ENCODE measurements around the gene DYNC1LI2. TPM values are rescaled to one million over a fixed set of nuclear protein-coding genes. Genes with fewer than 3 reads are reported as not detected.
"Not testable (repeated sequence)": the region's sequence is repeated elsewhere in the genome, so short reads cannot be mapped to it uniquely, and the experiment has no call there.

DYNC1LI2 gene
- total RNA-seq, 1 donor from 2014 or later = 72.2 TPM

GRCh38 chr16:66698046-66698445, 53.4 kb downstream of the DYNC1LI2 start:
- intact Hi-C loops (cut with micrococcal nuclease) = loop anchor here (5.0 kb wide), 2 partner anchors 91 to 146 kb away; partner anchors contain the start of genes CKLF and TK2

- intact Hi-C loops (cut with micrococcal nuclease) = loop anchor here (2.0 to 5.0 kb wide), 3 partner anchors 46 to 145 kb away; partner anchors contain the start of genes CKLF and TK2
Observed at GRCh38 chr16:66696669-66697630, 54.5 kb downstream of the DYNC1LI2 start, which contains the start of gene CMTM4. Gene CMTM4, minus strand, starts transcription at chr16:66696743. Its CDS starts 218 bp downstream, at chr16:66696525.

- intact Hi-C loops (cut with micrococcal nuclease) = loop anchor here (2.0 to 5.0 kb wide), 3 partner anchors 45 to 144 kb away; partner anchors contain the start of genes CKLF and TK2
Observed at GRCh38 chr16:66695935-66696668, 55.3 kb downstream of the DYNC1LI2 start.

- intact Hi-C loops (cut with micrococcal nuclease) = loop anchor here (5.0 kb wide), 2 partner anchors 88 to 143 kb away; partner anchors contain the start of genes CKLF and TK2
Observed at GRCh38 chr16:66695471-66695934, 55.9 kb downstream of the DYNC1LI2 start.

GRCh38 chr16:66693149-66693548, 58.3 kb downstream of the DYNC1LI2 start:
- intact Hi-C loops (cut with micrococcal nuclease) = no loop called here

GRCh38 chr16:66692341-66692740, 59.1 kb downstream of the DYNC1LI2 start:
- intact Hi-C loops (cut with micrococcal nuclease) = no loop called here

- intact Hi-C loops (cut with micrococcal nuclease) = no loop called here
Observed at GRCh38 chr16:66691234-66691633, 60.2 kb downstream of the DYNC1LI2 start.

GRCh38 chr16:66690106-66690847, 61.1 kb downstream of the DYNC1LI2 start:
- intact Hi-C loops (cut with micrococcal nuclease) = no loop called here

GRCh38 chr16:66689282-66689681, 62.1 kb downstream of the DYNC1LI2 start:
- intact Hi-C loops (cut with micrococcal nuclease) = no loop called here

- intact Hi-C loops (cut with micrococcal nuclease) = no loop called here
Observed at GRCh38 chr16:66687906-66688625, 63.3 kb downstream of the DYNC1LI2 start.

GRCh38 chr16:66685501-66686115, 65.8 kb downstream of the DYNC1LI2 start:
- intact Hi-C loops (cut with micrococcal nuclease) = not testable (repeated sequence)

GRCh38 chr16:66682271-66682670, 69.1 kb downstream of the DYNC1LI2 start:
- intact Hi-C loops (cut with micrococcal nuclease) = no loop called here

GRCh38 chr16:66681676-66682075, 69.7 kb downstream of the DYNC1LI2 start:
- intact Hi-C loops (cut with micrococcal nuclease) = no loop called here

GRCh38 chr16:66678337-66678736, 73.1 kb downstream of the DYNC1LI2 start:
- intact Hi-C loops (cut with micrococcal nuclease) = no loop called here

- intact Hi-C loops (cut with micrococcal nuclease) = no loop called here
Observed at GRCh38 chr16:66677836-66678235, 73.6 kb downstream of the DYNC1LI2 start.

GRCh38 chr16:66677179-66677578, 74.2 kb downstream of the DYNC1LI2 start:
- intact Hi-C loops (cut with micrococcal nuclease) = no loop called here

GRCh38 chr16:66676599-66676998, 74.8 kb downstream of the DYNC1LI2 start:
- intact Hi-C loops (cut with micrococcal nuclease) = no loop called here

GRCh38 chr16:66673691-66674090, 77.7 kb downstream of the DYNC1LI2 start:
- intact Hi-C loops (cut with micrococcal nuclease) = no loop called here
